Left ventricle myocardium superior (tissue), 1 donor: ENCODE data around the gene TBC1D23. TPM values are rescaled to one million over a fixed set of nuclear protein-coding genes. Genes with fewer than 3 reads are reported as not detected.
"Not testable (repeated sequence)": the region's sequence is repeated elsewhere in the genome, so short reads cannot be mapped to it uniquely, and the experiment has no call there.

Experiments
- ATAC-seq: fragments of 200-7000 bp; cut with Tn5 transposase; one replicate; pipeline ENCODE4 v1.9.1; 2020; ENCODE audit warnings: mild to moderate bottlenecking, moderate library complexity
- DNase-seq: peaks from one replicate; pipeline ENCODE4 v3.0.0-alpha.2; 2020
- intact Hi-C: fragments of 100-400 bp; cut with micrococcal nuclease; formaldehyde crosslinking; loops from one replicate; pipeline ENCODE4 v1.11.0; 2022
- long read RNA-seq: library from polyadenylated mRNA; unstranded; transcript quantifications from one replicate; pipeline ENCODE4 v2.0.0, GENCODE V29; 2021
- total RNA-seq: library from RNA; stranded (reverse); fragmentation: NEBNext Ultra II Directional; extraction: Animal tissue kit (Norgen Biotek cat#: 25700); gene quantifications from one replicate; pipeline ENCODE4 v1.2.1, GENCODE V29; 2021
- donor health status: DM: no; HTN: yes; CAD: no; lungs with severe emphysema.

Gene TBC1D23
- total RNA-seq, result 31.3 TPM
- long read RNA-seq, transcript TBC1D23-202 (19 exons, 3,677 nt), result major isoform, 47 of 60 reads
- long read RNA-seq, partial matches to known transcripts, result 5 of 60 reads
- long read RNA-seq, other reads (novel, unspliced or antisense), result 5 of 60 reads

GRCh38 chr3:100260685-100261484 lies at the start of gene TBC1D23:
Gene TBC1D23, plus strand, starts transcription at chr3:100260992. Its CDS starts 27 bp downstream, at chr3:100261019.
- DNase-seq, result peak; percentile 98
- ATAC-seq, result peak; percentile 98
- intact Hi-C loops, result no loop called here

- ATAC-seq (no peak), DNase-seq (no peak)
- intact Hi-C loops, result no loop called here
These were observed 46.8 kb upstream of the TBC1D23 start for GRCh38 chr3:100213891-100214573.

- intact Hi-C loops, result no loop called here
- DNase-seq (no peak), ATAC-seq (no peak)
These were observed 46.2 kb upstream of the TBC1D23 start for GRCh38 chr3:100214574-100214964.

- intact Hi-C loops, result no loop called here
- ATAC-seq (no peak), DNase-seq (no peak)
These were observed 44.1 kb upstream of the TBC1D23 start for GRCh38 chr3:100216713-100217112.

DNA sequence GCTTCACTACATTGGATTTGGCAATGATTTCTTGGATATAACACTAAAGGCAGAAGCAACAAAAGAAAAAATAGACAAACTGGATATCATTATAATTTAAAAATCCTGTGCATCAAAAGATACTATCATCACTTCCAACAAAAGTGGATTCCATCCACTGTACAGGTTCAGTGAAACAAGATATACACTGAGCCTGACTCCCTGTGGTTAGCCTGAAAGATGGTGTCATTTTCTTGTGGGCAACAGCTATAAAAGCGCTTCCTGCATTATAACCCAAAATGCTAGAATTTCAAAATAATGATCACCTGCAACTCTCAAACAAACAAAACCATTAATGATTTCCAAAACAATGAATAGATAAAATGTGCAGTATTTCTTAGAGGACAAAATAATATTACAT lies 39.6 kb upstream of the TBC1D23 start:
- ATAC-seq (no peak), DNase-seq (no peak)
- intact Hi-C loops, result no loop called here

DNA sequence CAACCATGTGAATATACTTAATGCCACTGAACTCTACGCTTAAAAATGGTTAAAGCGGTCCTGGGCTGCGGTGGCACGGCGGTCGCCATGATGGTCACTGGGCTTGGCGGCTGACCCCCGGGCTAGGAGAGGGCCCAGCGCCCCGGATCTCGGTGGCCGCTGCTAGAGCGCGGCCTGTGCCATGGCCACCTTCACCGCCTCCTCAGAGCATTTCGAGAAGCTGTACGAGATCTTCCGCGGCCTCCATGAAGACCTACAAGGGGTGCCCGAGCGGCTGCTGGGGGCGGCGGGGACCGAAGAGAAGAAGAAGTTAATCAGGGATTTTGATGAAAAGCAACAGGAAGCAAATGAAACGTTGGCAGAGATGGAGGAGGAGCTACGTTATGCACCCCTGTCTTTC lies 35.6 kb upstream of the TBC1D23 start:
- ATAC-seq, result no peak
- intact Hi-C loops, result no loop called here
- no peak for DNase-seq

DNA sequence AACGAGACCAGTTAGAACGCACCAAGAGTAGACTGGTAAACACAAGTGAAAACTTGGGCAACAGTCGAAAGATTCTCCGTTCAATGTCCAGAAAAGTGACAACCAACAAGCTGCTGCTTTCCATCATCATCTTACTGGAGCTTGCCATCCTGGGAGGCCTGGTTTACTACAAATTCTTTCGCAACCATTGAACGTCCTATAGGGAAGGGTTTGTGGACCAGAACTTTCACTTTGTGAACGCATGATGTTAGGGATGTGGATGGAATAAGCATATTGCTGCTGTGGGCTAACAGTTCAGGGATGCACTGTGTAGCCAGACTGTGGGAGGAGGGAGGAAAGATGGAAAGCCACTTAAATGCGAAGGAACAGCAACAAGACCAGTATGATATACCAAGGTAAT lies 34.9 kb upstream of the TBC1D23 start:
- intact Hi-C loops, result no loop called here
- DNase-seq (no peak), ATAC-seq (no peak)

- intact Hi-C loops, result no loop called here
- ATAC-seq (peak; percentile 65), DNase-seq (no peak)
These were observed 33.9 kb upstream of the TBC1D23 start for GRCh38 chr3:100226712-100227429.

DNA sequence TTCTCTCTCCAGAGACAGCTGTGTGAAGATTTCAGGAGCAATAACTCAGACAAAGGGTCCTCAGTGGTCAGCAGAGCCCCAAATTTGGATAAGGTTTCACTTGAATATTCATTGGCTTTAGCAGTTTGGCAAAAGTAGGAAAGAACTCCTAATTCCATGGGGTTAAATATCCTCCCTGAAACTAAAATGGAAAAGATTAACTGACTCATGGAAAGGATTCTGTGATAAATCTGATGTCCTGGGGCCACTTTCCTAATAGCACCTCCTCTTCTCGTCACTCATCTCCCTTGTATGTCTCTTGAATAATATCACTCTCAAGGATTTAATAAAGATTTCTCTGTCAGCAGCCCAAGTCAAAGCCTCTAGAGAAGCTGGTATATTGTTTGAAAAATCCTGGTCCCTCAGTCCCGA lies 33.3 kb upstream of the TBC1D23 start:
- no peak for ATAC-seq

GRCh38 chr3:100228247-100228646 lies 32.5 kb upstream of the TBC1D23 start:
- intact Hi-C loops, result no loop called here

More for the DNA sequence above, 33.3 kb upstream of the TBC1D23 start:
- no peak for DNase-seq
- intact Hi-C loops, result no loop called here

GRCh38 chr3:100229188-100229587 lies 31.6 kb upstream of the TBC1D23 start:
- DNase-seq, ATAC-seq, intact Hi-C loops: not testable (repeated sequence)

More at GRCh38 chr3:100228247-100228646, 32.5 kb upstream of the TBC1D23 start:
- ATAC-seq (no peak), DNase-seq (no peak)

GRCh38 chr3:100230710-100231109 lies 30.1 kb upstream of the TBC1D23 start:
- no peak for ATAC-seq
- intact Hi-C loops, result no loop called here
- no peak for DNase-seq

DNA sequence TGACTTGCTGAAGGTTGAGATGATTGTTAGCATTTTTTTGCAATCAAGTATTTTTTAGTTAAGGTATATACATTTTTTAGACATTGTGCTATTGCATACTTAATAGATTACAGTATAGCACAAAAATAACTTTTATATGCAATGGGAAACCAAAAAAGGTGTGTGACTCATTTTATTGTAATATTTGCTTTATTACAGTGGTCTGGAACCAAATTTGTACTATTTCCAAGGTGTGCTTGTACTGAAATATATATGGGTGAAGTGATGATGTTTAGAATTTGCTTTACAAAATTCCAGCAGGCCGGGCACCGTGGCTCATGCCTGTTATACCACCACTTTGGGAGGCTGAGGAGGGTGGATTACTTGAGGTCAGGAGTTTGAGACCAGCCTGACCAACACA lies 29.1 kb upstream of the TBC1D23 start:
- ATAC-seq (no peak), DNase-seq (no peak)
- intact Hi-C loops, result no loop called here

- DNase-seq (no peak), ATAC-seq (no peak)
- intact Hi-C loops, result no loop called here
These were observed 26.4 kb upstream of the TBC1D23 start for GRCh38 chr3:100234364-100234763.

DNA sequence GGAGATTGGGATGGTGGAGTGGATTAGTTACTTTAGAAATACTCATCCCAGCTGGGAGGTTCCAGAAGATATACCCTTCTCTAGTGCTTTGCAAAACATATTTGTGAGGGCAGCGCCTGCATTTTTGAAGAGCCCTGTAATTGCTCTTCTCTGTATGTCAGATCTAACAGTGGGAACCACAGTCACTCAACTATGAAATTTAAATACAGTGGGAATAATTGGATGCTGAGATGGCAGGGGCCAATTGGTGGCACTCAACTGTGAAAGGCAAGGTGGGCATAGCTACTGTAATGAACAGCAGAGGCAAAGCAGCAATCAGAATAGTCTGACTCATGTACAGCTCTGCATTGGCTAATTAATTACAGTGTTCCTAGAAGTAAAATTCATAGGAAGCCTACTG lies 22.2 kb upstream of the TBC1D23 start:
- ATAC-seq, result no peak
- no peak for DNase-seq
- intact Hi-C loops, result no loop called here

- DNase-seq, intact Hi-C loops, ATAC-seq: not testable (repeated sequence)
These were observed 18.3 kb upstream of the TBC1D23 start for GRCh38 chr3:100242471-100242870.

DNA sequence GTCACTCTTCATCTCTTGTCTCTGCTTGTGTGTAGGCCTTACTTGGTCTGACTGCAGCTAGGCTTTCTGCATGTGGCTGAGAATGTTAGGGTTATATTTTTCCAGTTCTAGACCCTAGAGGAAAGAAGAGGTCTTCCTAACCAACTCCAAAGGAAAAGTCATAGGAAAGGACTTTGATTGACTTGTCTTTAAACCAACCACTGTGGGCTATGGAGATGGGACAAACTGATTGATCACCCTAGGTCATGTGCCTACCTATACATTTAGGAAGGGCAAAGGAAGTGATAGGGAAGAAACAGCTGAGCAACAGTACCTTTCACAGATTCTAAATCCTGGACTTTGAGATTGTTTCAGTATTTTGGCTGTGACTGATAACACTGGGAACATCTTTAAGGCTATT lies 16.5 kb upstream of the TBC1D23 start:
- no peak for DNase-seq
- ATAC-seq, result no peak
- intact Hi-C loops, result no loop called here

- intact Hi-C loops, result no loop called here
- ATAC-seq, result no peak
These were observed 15.7 kb upstream of the TBC1D23 start for GRCh38 chr3:100245136-100245535.

GRCh38 chr3:100245927-100246326 lies 14.9 kb upstream of the TBC1D23 start:
- intact Hi-C loops, result no loop called here
- ATAC-seq (no peak), DNase-seq (no peak)

More at GRCh38 chr3:100245136-100245535, 15.7 kb upstream of the TBC1D23 start:
- DNase-seq, result no peak

GRCh38 chr3:100246999-100247398 lies 13.8 kb upstream of the TBC1D23 start:
- ATAC-seq (no peak), DNase-seq (no peak)
- intact Hi-C loops, result no loop called here
